HepG2 (cell line): ENCODE data around the gene LDLRAP1. TPM values are rescaled to one million over a fixed set of nuclear protein-coding genes. Genes with fewer than 3 reads are reported as not detected.

Source experiments
- ATAC-seq: fragments of 200-7000 bp; cut with Tn5 transposase; 3 replicates; pipeline ENCODE4 v1.9.1; 2020; ENCODE audit warnings: mild to moderate bottlenecking, moderate library complexity
- BruUV-seq: library from RNA; stranded (reverse); fragments of 400-500 nt; replicated peaks from 2 replicates; lab custom pipeline; 2021; lab: Mats Ljungman, UMichigan
- CTCF ChIA-PET: fragments of 300-600 bp; formaldehyde crosslinking; extraction: SDS; loops from one replicate; lab custom pipeline; 2021; ENCODE audit warnings: low total read pairs, inconsistent platforms, low intra/inter-chr PET ratio; lab: Yijun Ruan, JAX
- POLR2A ChIA-PET: fragments of 350-600 bp; sonication (Branson Sonifier 250); formaldehyde crosslinking; loops from one replicate; lab custom pipeline; 2020; ENCODE audit warnings: antibody characterized with exemption, inconsistent platforms; lab: Yijun Ruan, JAX
- DNase-seq: peaks from one replicate; pipeline ENCODE4 v3.0.0-alpha.2; 2015; ENCODE audit warnings: low spot score
- FAIRE-seq: peaks from 3 replicates; lab custom pipeline; 2011; peaks lifted over from hg19 to GRCh38; lab: Jason Lieb, UNC
- H2AFZ ChIP-seq: one replicate; pipeline ENCODE4 v1.6.1; 2011; ENCODE audit warnings: low read length, inconsistent platforms
- H3K27ac ChIP-seq: fragments of 300-600 bp; 3 replicates; pipeline ENCODE4 v1.8.0; 2011; ENCODE audit warnings: mixed run types, mild to moderate bottlenecking, mixed read lengths, low read length, inconsistent platforms; ENCODE audit not compliant: insufficient read depth; ENCODE audit errors: extremely low read length
- H3K27me3 ChIP-seq, 2 experiments: fragments of 200-600 bp in 1 of 2; 2 replicates in 1 of 2; 3 replicates in 1 of 2; pipeline versions ENCODE4 v1.6.0 to v1.8.0; 2011; ENCODE audit warnings: low read length in 2 of 2, mild to moderate bottlenecking in 2 of 2, moderate library complexity in 2 of 2, inconsistent platforms in 1 of 2; ENCODE audit not compliant: insufficient read depth in 2 of 2, control insufficient read depth in 1 of 2
- H3K36me3 ChIP-seq, 2 experiments: fragments of 200-600 bp in 1 of 2; replicated peaks in 1 of 2; 2 replicates in 1 of 2; 3 replicates in 1 of 2; pipeline versions ENCODE4 v1.5.1 to v1.8.0; 2011; ENCODE audit warnings: low read length in 2 of 2, inconsistent platforms in 1 of 2; ENCODE audit not compliant: insufficient read depth in 2 of 2, control insufficient read depth in 1 of 2
- H3K4me1 ChIP-seq: 2 replicates; pipeline ENCODE4 v1.5.1; 2012; ENCODE audit warnings: low read length, inconsistent platforms; ENCODE audit not compliant: insufficient read depth
- H3K4me2 ChIP-seq: 2 replicates; pipeline ENCODE4 v1.6.0; 2011; ENCODE audit warnings: low read depth, low read length, inconsistent platforms
- H3K4me3 ChIP-seq, 3 experiments: fragments of 200-600 bp in 1 of 3; sonication (generic), shearing (Covaris generic) in 1 of 3; replicated peaks in 1 of 3; 2 replicates each; pipeline ENCODE4 v1.5.1; 2011 to 2016; ENCODE audit warnings: low read length in 3 of 3, inconsistent platforms in 2 of 3, low read depth in 2 of 3, mild to moderate bottlenecking in 2 of 3, control low read depth in 1 of 3, mixed read lengths in 1 of 3; ENCODE audit not compliant: insufficient read depth in 1 of 3
- H3K79me2 ChIP-seq: one replicate; pipeline ENCODE4 v1.6.1; 2011; ENCODE audit warnings: low read length, inconsistent platforms; ENCODE audit not compliant: insufficient read depth
- H3K9ac ChIP-seq: 2 replicates; pipeline ENCODE4 v1.6.0; 2011; ENCODE audit warnings: mild to moderate bottlenecking, low read depth, low read length, inconsistent platforms; ENCODE audit not compliant: insufficient read depth
- H3K9me3 ChIP-seq: 2 replicates; pipeline ENCODE4 v1.5.1; 2012; ENCODE audit warnings: mild to moderate bottlenecking, low read length
- H4K20me1 ChIP-seq: 2 replicates; pipeline ENCODE4 v1.6.0; 2011; ENCODE audit warnings: inconsistent platforms, mild to moderate bottlenecking, low read length, moderate library complexity; ENCODE audit not compliant: insufficient read depth
- KDM2A ChIP-seq: sonication (generic); formaldehyde crosslinking; IDR thresholded peaks from 2 replicates; pipeline ENCODE4 v1.4.0; 2020; ENCODE audit warnings: low read depth, missing genetic modification reagents, borderline replicate concordance
- NKX3-1 ChIP-seq: sonication (generic); formaldehyde crosslinking; IDR thresholded peaks from 2 replicates; pipeline ENCODE4 v1.5.0; 2020; ENCODE audit warnings: missing genetic modification reagents
- NR2F1 ChIP-seq, 2 experiments: fragments of 450-650 bp in 1 of 2; formaldehyde crosslinking in 1 of 2; IDR thresholded peaks; 2 replicates each; pipeline versions ENCODE4 v1.5.0 to v1.6.1; 2016 to 2020; ENCODE audit warnings: mild to moderate bottlenecking in 1 of 2, missing compliant biosample characterization in 1 of 2, missing genetic modification reagents in 1 of 2, moderate library complexity in 1 of 2
- SAP130 ChIP-seq: IDR thresholded peaks from 2 replicates; pipeline ENCODE4 v1.6.1; 2016; ENCODE audit warnings: low read depth
- STAG1 ChIP-seq: sonication (generic); formaldehyde crosslinking; IDR thresholded peaks from 2 replicates; pipeline ENCODE4 v1.4.0; 2020; ENCODE audit warnings: missing genetic modification reagents
- ZBTB7B ChIP-seq: sonication (generic); formaldehyde crosslinking; IDR thresholded peaks from 2 replicates; pipeline ENCODE4 v1.4.0; 2020; ENCODE audit warnings: missing genetic modification reagents
- ZNF556 ChIP-seq: sonication (generic); formaldehyde crosslinking; IDR thresholded peaks from 2 replicates; pipeline ENCODE4 v1.4.0; 2020; ENCODE audit warnings: mild to moderate bottlenecking, missing genetic modification reagents, borderline replicate concordance
- ZNF777 ChIP-seq: sonication (generic); formaldehyde crosslinking; IDR thresholded peaks from 2 replicates; pipeline ENCODE4 v1.4.0; 2020; ENCODE audit warnings: missing genetic modification reagents
- WGBS: methylation state at CpG from one replicate; pipeline ENCODE4 v1.1.6; 2017; ENCODE audit warnings: low lambda C conversion rate; 5-methylcytosine and 5-hydroxymethylcytosine counted together
- in situ Hi-C: cut with HindIII; loops from 2 replicates; pipeline ENCODE4 v1.10.0; 2017; ENCODE audit warnings: low pct_unique_long_range_greater_than_20kb; ENCODE audit not compliant: extremely low pct_ligation_motif_present
- intact Hi-C: fragments of 100-400 bp; cut with micrococcal nuclease; formaldehyde crosslinking; loops from one replicate; pipeline ENCODE4 v1.10.0; 2022; ENCODE audit not compliant: unreplicated experiment
- polyA plus RNA-seq, 8 experiments: library from polyadenylated mRNA; depleted of rRNA in 3 of 8; stranded (reverse) in 7 of 8; unstranded in 1 of 8; fragments of >200 nt; fragmentation: Illumina TruSeq in 4 of 8; extraction: Trizol in 4 of 8; gene quantifications; 2 replicates each; pipeline versions ENCODE4 v1.2.1 to v1.2.3, GENCODE V29; 2011 to 2016; ENCODE audit warnings: low read depth in 4 of 8, missing spikeins in 1 of 8, mixed read lengths in 1 of 8; ENCODE audit not compliant: insufficient read depth in 1 of 8
- total RNA-seq, 5 experiments: library from RNA; depleted of rRNA; stranded (reverse); fragments of >200 nt; fragmentation: Illumina TruSeq; extraction: Trizol; gene quantifications; 2 replicates each; pipeline ENCODE4 v1.2.3, GENCODE V29; 2016; ENCODE audit warnings: low read depth in 1 of 5
- TF ChIP-seq, protein P1 (sequence below): sonication (generic); formaldehyde crosslinking; IDR thresholded peaks from 2 replicates; pipeline ENCODE4 v1.5.0; 2020; ENCODE audit warnings: mild to moderate bottlenecking, missing genetic modification reagents, moderate library complexity
- TF ChIP-seq, protein P2 (sequence below), 2 experiments: sonication (generic) in 1 of 2; formaldehyde crosslinking in 1 of 2; IDR thresholded peaks; 2 replicates each; pipeline versions ENCODE4 v1.4.0 to v1.6.1; 2016 to 2020; ENCODE audit warnings: borderline replicate concordance in 1 of 2, low read depth in 1 of 2, mild to moderate bottlenecking in 1 of 2, missing genetic modification reagents in 1 of 2

LDLRAP1 gene
- total and polyA plus RNA-seq, 2 of the 13 experiments (the other 11 are each of a cell fraction or from before 2014, with no cell fraction given) = 7.2 to 12.1 TPM

DNA sequence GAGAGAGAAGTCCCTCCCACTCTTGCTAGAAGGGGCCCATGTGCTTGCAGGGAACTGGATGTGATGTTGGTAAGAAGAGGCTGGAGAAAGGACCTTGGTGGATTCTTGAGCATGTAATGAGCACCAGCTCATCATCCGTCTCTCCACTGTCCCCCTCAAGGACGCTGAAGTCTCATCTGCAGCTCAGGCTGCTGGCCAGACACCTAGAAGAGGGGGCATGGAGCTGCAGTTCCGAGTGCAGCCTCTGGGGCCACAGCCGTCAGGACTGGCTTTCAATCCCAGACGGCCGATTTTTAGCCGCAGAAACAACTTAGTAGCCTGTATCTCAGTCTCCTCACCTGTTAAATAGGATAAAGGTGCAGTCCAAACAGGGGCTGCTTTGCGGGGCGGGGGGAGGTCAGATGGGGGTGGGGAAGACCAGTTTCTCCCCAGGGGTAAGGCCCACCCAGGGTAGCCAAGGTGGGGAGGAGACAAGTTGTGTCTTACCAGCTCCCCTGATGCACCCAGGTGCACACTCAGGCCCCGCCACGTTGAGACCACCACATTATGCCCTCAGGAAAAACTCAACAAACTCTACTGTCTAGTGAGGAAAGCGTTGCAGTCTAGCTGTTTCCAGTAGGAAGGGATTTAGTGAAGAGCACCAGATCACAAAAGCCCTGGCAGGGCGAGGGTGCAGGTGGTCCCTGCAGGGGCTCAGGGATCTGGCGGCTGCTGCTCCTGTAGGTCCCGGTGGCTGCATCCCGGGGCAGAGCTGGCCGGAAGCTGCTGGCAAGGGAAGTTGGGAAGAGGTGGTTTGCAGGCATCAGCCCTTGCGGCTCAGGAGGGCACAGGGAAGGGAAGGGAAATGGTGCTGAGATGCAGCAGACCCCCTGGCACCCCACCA is 29.5 kb downstream of the LDLRAP1 start:
- peak overlapping the region; percentile 67 for H3K4me2 ChIP-seq
- ATAC-seq = peak; percentile 84
- intact Hi-C loops = no loop called here
- peaks cover 32% of the 10 kb centered on the region for H3K4me1 ChIP-seq
- peak; percentile 64 for FAIRE-seq
- POLR2A ChIA-PET = no interaction called here
- no peaks in the 10 kb centered on the region for H3K9me3 ChIP-seq
- no TSS peak for BruUV-seq
- no peak for DNase-seq
- no peaks in the 10 kb centered on the region for H3K36me3 ChIP-seq
- no peak overlapping the region for H3K9ac ChIP-seq
- no peak overlapping the region for H3K27ac ChIP-seq
- peaks cover 0 to 3% of the 10 kb centered on the region in 2 experiments; a peak in 3 of 5 replicates for H3K27me3 ChIP-seq
- WGBS = 22% methylated on average over 10 of the region's 18 CpGs
- TF ChIP-seq NR2F1 (CRISPR knock-in tag; IDR thresholded peaks at IDR 0.05) = no peak
- TF ChIP-seq KDM2A = 0 out of 2 replicates have a peak, but pooled peaks have one; percentile 1
- TF ChIP-seq ZBTB7B (CRISPR knock-in tag) = 0 out of 2 replicates have a peak, but pooled peaks have one; percentile 36
- no peak for TF ChIP-seq NKX3-1 (CRISPR knock-in tag)
- TF ChIP-seq SAP130 (CRISPR knock-in tag) = 0 out of 2 replicates have a peak, but pooled peaks have one; percentile 7
- TF ChIP-seq, protein P1, sequence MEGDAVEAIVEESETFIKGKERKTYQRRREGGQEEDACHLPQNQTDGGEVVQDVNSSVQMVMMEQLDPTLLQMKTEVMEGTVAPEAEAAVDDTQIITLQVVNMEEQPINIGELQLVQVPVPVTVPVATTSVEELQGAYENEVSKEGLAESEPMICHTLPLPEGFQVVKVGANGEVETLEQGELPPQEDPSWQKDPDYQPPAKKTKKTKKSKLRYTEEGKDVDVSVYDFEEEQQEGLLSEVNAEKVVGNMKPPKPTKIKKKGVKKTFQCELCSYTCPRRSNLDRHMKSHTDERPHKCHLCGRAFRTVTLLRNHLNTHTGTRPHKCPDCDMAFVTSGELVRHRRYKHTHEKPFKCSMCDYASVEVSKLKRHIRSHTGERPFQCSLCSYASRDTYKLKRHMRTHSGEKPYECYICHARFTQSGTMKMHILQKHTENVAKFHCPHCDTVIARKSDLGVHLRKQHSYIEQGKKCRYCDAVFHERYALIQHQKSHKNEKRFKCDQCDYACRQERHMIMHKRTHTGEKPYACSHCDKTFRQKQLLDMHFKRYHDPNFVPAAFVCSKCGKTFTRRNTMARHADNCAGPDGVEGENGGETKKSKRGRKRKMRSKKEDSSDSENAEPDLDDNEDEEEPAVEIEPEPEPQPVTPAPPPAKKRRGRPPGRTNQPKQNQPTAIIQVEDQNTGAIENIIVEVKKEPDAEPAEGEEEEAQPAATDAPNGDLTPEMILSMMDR = peak; percentile 62
- TF ChIP-seq ZNF777 = peak; percentile 65
- TF ChIP-seq, protein P2, sequence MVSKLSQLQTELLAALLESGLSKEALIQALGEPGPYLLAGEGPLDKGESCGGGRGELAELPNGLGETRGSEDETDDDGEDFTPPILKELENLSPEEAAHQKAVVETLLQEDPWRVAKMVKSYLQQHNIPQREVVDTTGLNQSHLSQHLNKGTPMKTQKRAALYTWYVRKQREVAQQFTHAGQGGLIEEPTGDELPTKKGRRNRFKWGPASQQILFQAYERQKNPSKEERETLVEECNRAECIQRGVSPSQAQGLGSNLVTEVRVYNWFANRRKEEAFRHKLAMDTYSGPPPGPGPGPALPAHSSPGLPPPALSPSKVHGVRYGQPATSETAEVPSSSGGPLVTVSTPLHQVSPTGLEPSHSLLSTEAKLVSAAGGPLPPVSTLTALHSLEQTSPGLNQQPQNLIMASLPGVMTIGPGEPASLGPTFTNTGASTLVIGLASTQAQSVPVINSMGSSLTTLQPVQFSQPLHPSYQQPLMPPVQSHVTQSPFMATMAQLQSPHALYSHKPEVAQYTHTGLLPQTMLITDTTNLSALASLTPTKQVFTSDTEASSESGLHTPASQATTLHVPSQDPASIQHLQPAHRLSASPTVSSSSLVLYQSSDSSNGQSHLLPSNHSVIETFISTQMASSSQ (IDR thresholded peaks at IDR 0.05; ENCODE audit: low read depth) = no peak
- TF ChIP-seq, protein P2 (CRISPR knock-in tag; IDR thresholded peaks at IDR 0.05; ENCODE audit: borderline replicate concordance) = 0 out of 2 replicates have a peak, but pooled peaks have one; percentile 16
- TF ChIP-seq ZNF556 (CRISPR knock-in tag) = 0 out of 2 replicates have a peak, but pooled peaks have one; percentile 35
- TF ChIP-seq STAG1 (CRISPR knock-in tag) = 0 out of 2 replicates have a peak, but pooled peaks have one; percentile 26
- TF ChIP-seq, all 625 proteins: peak for 8
- CTCF ChIA-PET = no interaction called here
- Histone ChIP-seq H3K79me2 (no peaks in the 10 kb centered on the region), H3K4me3 (peak overlapping the region in 2 of 3 experiments; percentile 33 to 52; a peak in 4 of 6 replicates), H2AFZ (no peak overlapping the region), H4K20me1 (no peaks in the 10 kb centered on the region)
- in situ Hi-C loops = no loop called here
